HepG2 (cell line): ENCODE data around the gene SPIRE1. TPM values are rescaled to one million over a fixed set of nuclear protein-coding genes. Genes with fewer than 3 reads are reported as not detected.

Experiments used
- ARNT2 ChIP-seq: sonication (generic); formaldehyde crosslinking; IDR thresholded peaks from 2 replicates; pipeline ENCODE4 v1.8.0; 2022; ENCODE audit warnings: mild to moderate bottlenecking, low read depth, missing genetic modification reagents, moderate library complexity
- ATF5 ChIP-seq: sonication (generic); formaldehyde crosslinking; IDR thresholded peaks from 2 replicates; pipeline ENCODE4 v1.4.0; 2020; ENCODE audit warnings: mild to moderate bottlenecking, low read depth, missing genetic modification reagents
- ETV5 ChIP-seq: IDR thresholded peaks from 2 replicates; pipeline ENCODE4 v1.6.1; 2018; ENCODE audit warnings: missing biosample characterization, missing genetic modification reagents, inconsistent platforms, borderline replicate concordance
- HOMEZ ChIP-seq: IDR thresholded peaks from 2 replicates; pipeline ENCODE4 v1.6.1; 2016; ENCODE audit warnings: low read depth
- KAT7 ChIP-seq: IDR thresholded peaks from 2 replicates; pipeline ENCODE4 v1.6.1; 2018; ENCODE audit warnings: borderline replicate concordance, missing compliant biosample characterization
- MXD3 ChIP-seq: IDR thresholded peaks from 2 replicates; pipeline ENCODE4 v1.6.1; 2016; ENCODE audit warnings: mild to moderate bottlenecking, missing biosample characterization, missing genetic modification reagents
- MXI1 ChIP-seq: IDR thresholded peaks from 3 replicates; pipeline ENCODE4 v1.6.1; 2012; ENCODE audit warnings: low read depth, low read length, inconsistent platforms, borderline replicate concordance
- NFRKB ChIP-seq: fragments of 450-650 bp; IDR thresholded peaks from 2 replicates; pipeline ENCODE4 v1.6.1; 2017
- RBM22 ChIP-seq: fragments of 200-400 bp; formaldehyde crosslinking; optimal IDR thresholded peaks from 2 replicates; pipeline ENCODE3; 2017; ENCODE audit warnings: mild to moderate bottlenecking, low read length, moderate library complexity
- SUZ12 ChIP-seq: fragments of 150-350 bp; IDR thresholded peaks from 2 replicates; pipeline ENCODE4 v1.6.1; 2014; ENCODE audit warnings: low read depth, low read length
- TFAP4 ChIP-seq: sonication (generic); IDR thresholded peaks from 2 replicates; pipeline ENCODE4 v1.6.1; 2016; ENCODE audit warnings: low read depth, borderline replicate concordance
- TFDP2 ChIP-seq: sonication (generic); formaldehyde crosslinking; IDR thresholded peaks from 2 replicates; pipeline ENCODE4 v1.4.0; 2020; ENCODE audit warnings: missing genetic modification reagents
- TRIM22 ChIP-seq: fragments of 450-650 bp; IDR thresholded peaks from 2 replicates; pipeline ENCODE4 v1.6.1; 2017
- ZBTB33 ChIP-seq: sonication (generic); formaldehyde crosslinking; IDR thresholded peaks from 2 replicates; pipeline ENCODE4 v1.4.0; 2020; ENCODE audit warnings: missing genetic modification reagents
- ZFP82 ChIP-seq: sonication (generic); formaldehyde crosslinking; IDR thresholded peaks from 2 replicates; pipeline ENCODE4 v1.5.1; 2020; ENCODE audit warnings: mild to moderate bottlenecking, missing genetic modification reagents, borderline replicate concordance
- ZNF121 ChIP-seq: sonication (generic); formaldehyde crosslinking; IDR thresholded peaks from 2 replicates; pipeline ENCODE4 v1.5.0; 2020; ENCODE audit warnings: mild to moderate bottlenecking, missing genetic modification reagents
- ZNF17 ChIP-seq: sonication (generic); formaldehyde crosslinking; IDR thresholded peaks from 2 replicates; pipeline ENCODE4 v1.5.0; 2020; ENCODE audit warnings: mild to moderate bottlenecking, missing genetic modification reagents
- ZNF230 ChIP-seq: sonication (generic); formaldehyde crosslinking; IDR thresholded peaks from 2 replicates; pipeline ENCODE4 v1.4.0; 2020; ENCODE audit warnings: mild to moderate bottlenecking, missing genetic modification reagents
- polyA plus RNA-seq, 8 experiments: library from polyadenylated mRNA; depleted of rRNA in 3 of 8; stranded (reverse) in 7 of 8; unstranded in 1 of 8; fragments of >200 nt; fragmentation: Illumina TruSeq in 4 of 8; extraction: Trizol in 4 of 8; gene quantifications; 2 replicates each; pipeline versions ENCODE4 v1.2.1 to v1.2.3, GENCODE V29; 2011 to 2016; ENCODE audit warnings: low read depth in 4 of 8, missing spikeins in 1 of 8, mixed read lengths in 1 of 8; ENCODE audit not compliant: insufficient read depth in 1 of 8
- total RNA-seq, 5 experiments: library from RNA; depleted of rRNA; stranded (reverse); fragments of >200 nt; fragmentation: Illumina TruSeq; extraction: Trizol; gene quantifications; 2 replicates each; pipeline ENCODE4 v1.2.3, GENCODE V29; 2016; ENCODE audit warnings: low read depth in 1 of 5

The SPIRE1 gene
- total and polyA plus RNA-seq, 2 of the 13 experiments (the other 11 are each of a cell fraction or from before 2014, with no cell fraction given): 9.9 to 21.3 TPM

GRCh38 chr18:12656938-12657683 is 796 bp downstream of the SPIRE1 start (continued):
- TF ChIP-seq HOMEZ (CRISPR knock-in tag) (no peak), ATF5 (no peak), KAT7 (CRISPR knock-in tag) (no peak), TRIM22 (no peak), MXI1 (no peak), ETV5 (0 out of 2 replicates have a peak, but pooled peaks have one; percentile 33), ZNF230 (peak; percentile 84; the same call in 1 of the 2 replicates), RBM22 (no peak), TFDP2 (CRISPR knock-in tag) (peak; percentile 41; the same call in 1 of the 2 replicates), ZBTB33 (CRISPR knock-in tag) (no peak), TFAP4 (no peak), ARNT2 (CRISPR knock-in tag) (peak; percentile 64; the same call in 1 of the 2 replicates), ZNF17 (CRISPR knock-in tag) (no peak), ZFP82 (CRISPR knock-in tag) (peak; percentile 83; the same call in 1 of the 2 replicates), MXD3 (CRISPR knock-in tag) (peak; percentile 84; the same call in 1 of the 2 replicates), NFRKB (no peak), ZNF121 (peak; percentile 38; the same call in 1 of the 2 replicates), SUZ12 (no peak)
